Activated CD4-positive, alpha-beta T cell treated with anti-CD3 and anti-CD28 coated beads for 1 hour (primary cell): Measurements from ENCODE around the gene GOLPH3.

Experiments
- DNase-seq: peaks from one replicate; pipeline ENCODE4 v3.0.0-alpha.2; 2020

GOLPH3 gene

GRCh38 chr5:32170303-32171151 is 3.6 kb downstream of the GOLPH3 start:
- DNase-seq, result no peak

GRCh38 chr5:32168460-32169033 is 5.6 kb downstream of the GOLPH3 start:
- no peak for DNase-seq

- DNase-seq, result no peak
Measured at GRCh38 chr5:32165597-32165996, 8.5 kb downstream of the GOLPH3 start.

GRCh38 chr5:32163785-32164184 is 10.3 kb downstream of the GOLPH3 start:
- DNase-seq, result no peak

GRCh38 chr5:32163053-32163452 is 11.1 kb downstream of the GOLPH3 start:
- DNase-seq, result no peak

GRCh38 chr5:32160228-32160627 is 13.9 kb downstream of the GOLPH3 start:
- no peak for DNase-seq

- DNase-seq, result no peak
Measured at GRCh38 chr5:32159328-32160072, 14.6 kb downstream of the GOLPH3 start.

- no peak for DNase-seq
Measured at GRCh38 chr5:32158679-32158975, 15.5 kb downstream of the GOLPH3 start.

- DNase-seq, result no peak
Measured at GRCh38 chr5:32157078-32157477, 17.0 kb downstream of the GOLPH3 start.

- DNase-seq, result no peak
Measured at GRCh38 chr5:32156635-32157034, 17.5 kb downstream of the GOLPH3 start.

- no peak for DNase-seq
Measured at GRCh38 chr5:32155211-32155610, 18.9 kb downstream of the GOLPH3 start.

- no peak for DNase-seq
Measured at GRCh38 chr5:32153723-32154122, 20.4 kb downstream of the GOLPH3 start.

GRCh38 chr5:32151198-32151597 is 22.9 kb downstream of the GOLPH3 start:
- no peak for DNase-seq

GRCh38 chr5:32150366-32150765 is 23.8 kb downstream of the GOLPH3 start:
- DNase-seq, result no peak

GRCh38 chr5:32147959-32148358 is 26.2 kb downstream of the GOLPH3 start:
- no peak for DNase-seq

GRCh38 chr5:32147236-32147635 is 26.9 kb downstream of the GOLPH3 start:
- DNase-seq, result no peak

- no peak for DNase-seq
Measured at GRCh38 chr5:32145378-32145777, 28.7 kb downstream of the GOLPH3 start.

- no peak for DNase-seq
Measured at GRCh38 chr5:32144378-32145207, 29.5 kb downstream of the GOLPH3 start.

- DNase-seq, result no peak
Measured at GRCh38 chr5:32143617-32144377, 30.3 kb downstream of the GOLPH3 start.

GRCh38 chr5:32138839-32139493 is 35.2 kb downstream of the GOLPH3 start:
- no peak for DNase-seq

- DNase-seq, result no peak
Measured at GRCh38 chr5:32136342-32136741, 37.8 kb downstream of the GOLPH3 start.

GRCh38 chr5:32135086-32135485 is 39.0 kb downstream of the GOLPH3 start:
- DNase-seq, result no peak
